SH-SY5Y (cell line): Measurements from ENCODE around the gene VPS29.

Source experiments
- GATA2 ChIP-seq: IDR thresholded peaks from 2 replicates; pipeline ENCODE4 v1.6.1; 2011; ENCODE audit warnings: mild to moderate bottlenecking, low read depth, low read length
- GATA3 ChIP-seq: IDR thresholded peaks from 2 replicates; pipeline ENCODE4 v1.6.1; 2011; ENCODE audit warnings: low read depth, mild to moderate bottlenecking, low read length, moderate library complexity

DNA sequence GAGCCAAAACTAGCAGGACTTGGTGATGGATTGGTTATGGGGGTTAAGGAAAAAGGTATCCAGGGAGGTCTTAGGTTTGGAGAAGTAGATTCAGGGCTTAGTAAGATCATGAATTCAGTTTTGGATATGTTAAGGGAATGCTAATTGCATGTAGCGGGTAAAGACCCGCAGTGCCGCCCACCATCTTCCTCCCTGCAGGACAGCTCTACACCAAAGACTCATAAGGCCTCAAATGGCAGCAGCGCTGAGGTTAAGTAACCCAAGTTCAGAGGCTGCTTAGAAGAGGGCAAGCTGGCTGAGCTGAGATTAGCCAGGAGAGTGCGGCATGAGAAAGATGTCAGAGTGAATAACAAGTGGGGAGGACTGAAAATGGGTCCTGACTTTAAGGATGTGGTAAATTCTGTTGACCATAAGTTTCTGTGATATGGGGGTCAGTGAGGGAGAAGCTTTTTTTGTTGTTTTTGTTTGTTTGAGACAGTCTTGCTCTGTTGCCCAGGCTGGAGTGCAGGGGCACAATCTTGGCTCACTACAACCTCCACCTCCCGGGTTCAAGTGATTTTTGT is 26.4 kb upstream of the VPS29 start:
- TF ChIP-seq GATA2 (no peak), GATA3 (no peak)
